Measurements from ENCODE around the gene CDKAL1.
"Not testable (repeated sequence)": the region's sequence is repeated elsewhere in the genome, so short reads cannot be mapped to it uniquely, and the experiment has no call there.

The CDKAL1 gene

GRCh38 chr6:20534295-20535262 lies at the start of gene CDKAL1:
Gene CDKAL1 (plus strand): TSS chr6:20534457. CDS start chr6:20546351, 11,894 bp downstream.
- DNase-seq: peak; percentile 92

GRCh38 chr6:20486641-20487040 lies 47.6 kb upstream of the CDKAL1 start:
- no peak for DNase-seq

- DNase-seq: no peak
Observed at GRCh38 chr6:20487669-20488375, 46.4 kb upstream of the CDKAL1 start.

- DNase-seq: no peak
Observed at GRCh38 chr6:20490591-20490990, 43.7 kb upstream of the CDKAL1 start.

- no peak for DNase-seq
Observed at GRCh38 chr6:20492099-20492498, 42.2 kb upstream of the CDKAL1 start.

- DNase-seq: no peak
Observed at GRCh38 chr6:20497216-20498040, 36.8 kb upstream of the CDKAL1 start.

GRCh38 chr6:20498041-20498385 lies 36.2 kb upstream of the CDKAL1 start:
- no peak for DNase-seq

- no peak for DNase-seq
Observed at GRCh38 chr6:20509212-20509611, 25.0 kb upstream of the CDKAL1 start.

- no peak for DNase-seq
Observed at GRCh38 chr6:20511852-20512251, 22.4 kb upstream of the CDKAL1 start.

- DNase-seq: not testable (repeated sequence)
Observed at GRCh38 chr6:20525208-20525607, 9.0 kb upstream of the CDKAL1 start.

GRCh38 chr6:20529086-20529448 lies 5.2 kb upstream of the CDKAL1 start:
- peak; percentile 33 for DNase-seq

GRCh38 chr6:20532881-20533280 lies 1.4 kb upstream of the CDKAL1 start:
- DNase-seq: no peak

- no peak for DNase-seq
Observed at GRCh38 chr6:20533746-20534294, 437 bp upstream of the CDKAL1 start.

- DNase-seq: no peak
Observed at GRCh38 chr6:20538131-20538662, 3.9 kb downstream of the CDKAL1 start.

- DNase-seq: no peak
Observed at GRCh38 chr6:20538907-20539306, 4.7 kb downstream of the CDKAL1 start.

- no peak for DNase-seq
Observed at GRCh38 chr6:20539387-20539786, 5.1 kb downstream of the CDKAL1 start.

- DNase-seq: no peak
Observed at GRCh38 chr6:20540683-20541082, 6.4 kb downstream of the CDKAL1 start.

- no peak for DNase-seq
Observed at GRCh38 chr6:20541382-20541781, 7.1 kb downstream of the CDKAL1 start.

- DNase-seq: no peak
Observed at GRCh38 chr6:20542927-20543602, 8.8 kb downstream of the CDKAL1 start.

GRCh38 chr6:20548264-20548663 lies 14.0 kb downstream of the CDKAL1 start:
- DNase-seq: no peak

GRCh38 chr6:20549398-20549797 lies 15.1 kb downstream of the CDKAL1 start:
- DNase-seq: not testable (repeated sequence)

- DNase-seq: no peak
Observed at GRCh38 chr6:20554326-20554725, 20.1 kb downstream of the CDKAL1 start.
